Ascending aorta (tissue), 2 donors: ENCODE results near the gene LHX1. TPM values are rescaled to one million over a fixed set of nuclear protein-coding genes. Genes with fewer than 3 reads are reported as not detected.

Experiments used
- DNase-seq, 2 donors: peaks; one replicate each; pipeline ENCODE4 v3.0.0-alpha.2; 2019; ENCODE audit warnings: low spot score in 2 of 2
- H3K27ac ChIP-seq, 2 donors: fragments of 200-600 bp; sonication (generic); one replicate each; pipeline ENCODE4 v1.5.1; 2016 to 2017; ENCODE audit warnings: mild to moderate bottlenecking in 1 of 2
- H3K27me3 ChIP-seq: fragments of 200-600 bp; sonication (generic); one replicate; pipeline ENCODE4 v1.5.1; 2017
- H3K36me3 ChIP-seq, 2 donors: fragments of 200-600 bp; sonication (generic); one replicate each; pipeline ENCODE4 v1.5.1; 2016
- H3K4me1 ChIP-seq, 2 donors: fragments of 200-600 bp; sonication (generic); one replicate each; pipeline ENCODE4 v1.5.1; 2016 to 2017; ENCODE audit warnings: mild to moderate bottlenecking in 1 of 2
- H3K4me3 ChIP-seq, 2 donors: fragments of 200-600 bp; sonication (generic); one replicate each; pipeline ENCODE4 v1.5.1; 2016 to 2017; ENCODE audit warnings: mild to moderate bottlenecking in 1 of 2
- H3K9me3 ChIP-seq, 2 donors: fragments of 200-600 bp; sonication (generic); one replicate each; pipeline ENCODE4 v1.5.1; 2016
- CTCF ChIP-seq, 3 experiments: fragments of 200-600 bp in 2 of 3; fragments of 450-650 bp in 1 of 3; sonication (generic) in 2 of 3; IDR thresholded peaks; one replicate each; pipeline ENCODE4 v1.5.1; 2016 to 2019; ENCODE audit warnings: antibody characterized with exemption in 3 of 3, mild to moderate bottlenecking in 1 of 3, moderate library complexity in 1 of 3
- intact Hi-C: fragments of 100-400 bp; cut with DNase I; formaldehyde crosslinking; loops from one replicate; pipeline ENCODE4 v1.15.1; 2023
- total RNA-seq: library from RNA; depleted of rRNA; stranded (reverse); fragments of >200 nt; gene quantifications from one replicate; pipeline ENCODE4 v1.1.0, GENCODE V29; 2016

The LHX1 gene
- total RNA-seq, result not detected

GRCh38 chr17:36937001-36937958, at the start of gene LHX1:
TSS of gene LHX1 (plus strand) at chr17:36937475. CDS start at chr17:36938198, 723 bp downstream.
- Histone ChIP-seq H3K4me1 (peaks cover 3 to 58% of the 10 kb centered on the region in 2 donors), H3K27me3 (peaks cover 73% of the 10 kb centered on the region), H3K27ac (no peak within 1 kb of the TSS), H3K4me3 (peak within 1 kb of the TSS; percentile 24 to 25), H3K9me3 (no peaks in the 10 kb centered on the region), H3K36me3 (no peaks in the 10 kb centered on the region)
- peak in 1 of 2 donors; percentile 42 for DNase-seq
- intact Hi-C loops, result no loop called here
- TF ChIP-seq CTCF (IDR thresholded peaks at IDR 0.05), result no peak

GRCh38 chr17:36888236-36888951, 48.9 kb upstream of the LHX1 start:
- Histone ChIP-seq H3K4me1 (no peaks in the 10 kb centered on the region), H3K4me3 (no peak overlapping the region), H3K36me3 (no peaks in the 10 kb centered on the region), H3K9me3 (no peaks in the 10 kb centered on the region), H3K27ac (no peak overlapping the region), H3K27me3 (no peaks in the 10 kb centered on the region)
- TF ChIP-seq CTCF (IDR thresholded peaks at IDR 0.05), result no peak
- intact Hi-C loops, result no loop called here
- no peak for DNase-seq

- Histone ChIP-seq H3K4me3 (no peak overlapping the region), H3K4me1 (no peaks in the 10 kb centered on the region), H3K27ac (no peak overlapping the region), H3K36me3 (no peaks in the 10 kb centered on the region), H3K9me3 (no peaks in the 10 kb centered on the region), H3K27me3 (no peaks in the 10 kb centered on the region)
- TF ChIP-seq CTCF (IDR thresholded peaks at IDR 0.05), result no peak
- DNase-seq, result no peak
- intact Hi-C loops, result no loop called here
These were observed 47.4 kb upstream of the LHX1 start for GRCh38 chr17:36889770-36890349.

GRCh38 chr17:36890398-36891168, 46.7 kb upstream of the LHX1 start:
- no peaks in the 10 kb centered on the region for H3K36me3 ChIP-seq
- no peak overlapping the region for H3K4me3 ChIP-seq
- no peaks in the 10 kb centered on the region for H3K9me3 ChIP-seq
- TF ChIP-seq CTCF (IDR thresholded peaks at IDR 0.05), result no peak
- H3K27ac ChIP-seq, result no peak overlapping the region
- intact Hi-C loops, result no loop called here
- no peaks in the 10 kb centered on the region for H3K4me1 ChIP-seq
- H3K27me3 ChIP-seq, result no peaks in the 10 kb centered on the region
- no peak for DNase-seq
